Measurements from ENCODE around the gene ANO2. TPM values are rescaled to one million over a fixed set of nuclear protein-coding genes. Genes with fewer than 3 reads are reported as not detected.

The ANO2 gene
- total RNA-seq, 2 donors from 2014 or later, result 6.7 to 18.5 TPM

DNA sequence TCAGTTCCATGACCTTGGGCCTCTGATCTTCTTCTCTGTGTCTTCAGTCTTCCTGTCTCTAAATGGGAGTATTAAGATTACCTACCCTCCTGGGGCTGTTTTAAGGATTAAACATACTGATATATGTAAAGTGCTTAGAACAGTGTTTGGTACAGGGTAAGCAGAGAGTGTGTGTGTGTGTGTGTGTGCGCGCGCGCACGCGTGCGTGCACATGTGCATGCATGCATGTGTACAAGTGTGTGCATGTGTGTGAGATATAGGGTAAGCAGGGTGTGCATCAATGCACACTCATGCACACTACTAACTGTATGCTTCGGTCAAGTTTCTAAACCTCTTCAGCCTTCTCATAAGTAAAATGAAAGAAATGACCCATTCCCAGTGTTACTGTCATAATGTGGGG lies 316.6 kb downstream of the ANO2 start:
- Histone ChIP-seq H3K9me3 (no peaks in the 10 kb centered on the region), H3K4me1 (ENCODE audit: control insufficient read depth in 1 of 2, low read depth in 2 of 2) (peaks cover 5 to 24% of the 10 kb centered on the region in 2 donors), H3K4me3 (no peak overlapping the region), H3K27ac (no peak overlapping the region), H3K36me3 (no peaks in the 10 kb centered on the region), H3K27me3 (replicated peaks; ENCODE audit: insufficient read depth) (no peaks in the 10 kb centered on the region)
- TF ChIP-seq, protein P1, sequence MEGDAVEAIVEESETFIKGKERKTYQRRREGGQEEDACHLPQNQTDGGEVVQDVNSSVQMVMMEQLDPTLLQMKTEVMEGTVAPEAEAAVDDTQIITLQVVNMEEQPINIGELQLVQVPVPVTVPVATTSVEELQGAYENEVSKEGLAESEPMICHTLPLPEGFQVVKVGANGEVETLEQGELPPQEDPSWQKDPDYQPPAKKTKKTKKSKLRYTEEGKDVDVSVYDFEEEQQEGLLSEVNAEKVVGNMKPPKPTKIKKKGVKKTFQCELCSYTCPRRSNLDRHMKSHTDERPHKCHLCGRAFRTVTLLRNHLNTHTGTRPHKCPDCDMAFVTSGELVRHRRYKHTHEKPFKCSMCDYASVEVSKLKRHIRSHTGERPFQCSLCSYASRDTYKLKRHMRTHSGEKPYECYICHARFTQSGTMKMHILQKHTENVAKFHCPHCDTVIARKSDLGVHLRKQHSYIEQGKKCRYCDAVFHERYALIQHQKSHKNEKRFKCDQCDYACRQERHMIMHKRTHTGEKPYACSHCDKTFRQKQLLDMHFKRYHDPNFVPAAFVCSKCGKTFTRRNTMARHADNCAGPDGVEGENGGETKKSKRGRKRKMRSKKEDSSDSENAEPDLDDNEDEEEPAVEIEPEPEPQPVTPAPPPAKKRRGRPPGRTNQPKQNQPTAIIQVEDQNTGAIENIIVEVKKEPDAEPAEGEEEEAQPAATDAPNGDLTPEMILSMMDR (IDR thresholded peaks at IDR 0.05), result no peak
- DNase-seq (ENCODE audit: low spot score), result no peak
- ATAC-seq (ENCODE audit: insufficient number of reproducible peaks, low FRiP score, low read depth), result no peak

- peaks cover 7 to 21% of the 10 kb centered on the region in 2 donors for H3K4me1 ChIP-seq (ENCODE audit: control insufficient read depth in 1 of 2, low read depth in 2 of 2)
- ATAC-seq (ENCODE audit: insufficient number of reproducible peaks, low FRiP score, low read depth) (no peak), DNase-seq (ENCODE audit: low spot score) (no peak)
- no peak overlapping the region for H3K4me3 ChIP-seq
- H3K27ac ChIP-seq, result no peak overlapping the region
- H3K9me3 ChIP-seq, result no peaks in the 10 kb centered on the region
- no peaks in the 10 kb centered on the region for H3K27me3 ChIP-seq (replicated peaks; ENCODE audit: insufficient read depth)
- no peaks in the 10 kb centered on the region for H3K36me3 ChIP-seq
- TF ChIP-seq, protein P1 (IDR thresholded peaks at IDR 0.05), result no peak
Measured at GRCh38 chr12:5627053-5627630, 317.9 kb downstream of the ANO2 start.

- TF ChIP-seq, protein P1 (IDR thresholded peaks at IDR 0.05), result no peak
- H3K4me1 ChIP-seq (ENCODE audit: control insufficient read depth in 1 of 2, low read depth in 2 of 2), result peaks cover 3 to 21% of the 10 kb centered on the region in 2 donors
Measured at GRCh38 chr12:5626151-5626550, 318.9 kb downstream of the ANO2 start.

GRCh38 chr12:5624486-5625272 lies 320.4 kb downstream of the ANO2 start:
- TF ChIP-seq, protein P1 (IDR thresholded peaks at IDR 0.05), result no peak
- no peak overlapping the region for H3K27ac ChIP-seq
- H3K4me3 ChIP-seq, result no peak overlapping the region
- no peaks in the 10 kb centered on the region for H3K36me3 ChIP-seq
- H3K27me3 ChIP-seq (replicated peaks; ENCODE audit: insufficient read depth), result no peaks in the 10 kb centered on the region
- peaks cover 3 to 34% of the 10 kb centered on the region in 2 donors for H3K4me1 ChIP-seq (ENCODE audit: control insufficient read depth in 1 of 2, low read depth in 2 of 2)
- DNase-seq (ENCODE audit: low spot score), result no peak
- ATAC-seq (ENCODE audit: insufficient number of reproducible peaks, low FRiP score, low read depth), result no peak
- no peaks in the 10 kb centered on the region for H3K9me3 ChIP-seq

More at GRCh38 chr12:5626151-5626550, 318.9 kb downstream of the ANO2 start:
- Histone ChIP-seq H3K36me3 (no peaks in the 10 kb centered on the region), H3K27ac (no peak overlapping the region), H3K9me3 (no peaks in the 10 kb centered on the region), H3K4me3 (no peak overlapping the region), H3K27me3 (replicated peaks; ENCODE audit: insufficient read depth) (no peaks in the 10 kb centered on the region)
- DNase-seq (ENCODE audit: low spot score), result no peak
- ATAC-seq (ENCODE audit: insufficient number of reproducible peaks, low FRiP score, low read depth), result no peak

- peaks cover 3 to 46% of the 10 kb centered on the region in 2 donors for H3K4me1 ChIP-seq (ENCODE audit: control insufficient read depth in 1 of 2, low read depth in 2 of 2)
- ATAC-seq (ENCODE audit: insufficient number of reproducible peaks, low FRiP score, low read depth) (no peak), DNase-seq (ENCODE audit: low spot score) (no peak)
- H3K4me3 ChIP-seq, result no peak overlapping the region
- H3K9me3 ChIP-seq, result no peaks in the 10 kb centered on the region
- TF ChIP-seq, protein P1 (IDR thresholded peaks at IDR 0.05), result no peak
- H3K27me3 ChIP-seq (replicated peaks; ENCODE audit: insufficient read depth), result no peaks in the 10 kb centered on the region
- no peak overlapping the region for H3K27ac ChIP-seq
- no peaks in the 10 kb centered on the region for H3K36me3 ChIP-seq
Measured at GRCh38 chr12:5623411-5623810, 321.6 kb downstream of the ANO2 start.

Data from thoracic aorta (tissue), 2 donors.